ENCODE results near the gene SIK2.

The SIK2 gene

GRCh38 chr11:111589114-111589513 is 13.1 kb upstream of the SIK2 start:
- no peak for DNase-seq (ENCODE audit: low spot score)

GRCh38 chr11:111589886-111590499 is 12.3 kb upstream of the SIK2 start:
- in situ Hi-C loops (cut with MboI; ENCODE audit: low pct_unique_long_range_greater_than_20kb, low sequenced_read_pairs, unreplicated experiment) = loop anchor here (10.0 kb wide), 1 partner anchor 255 kb away; no protein-coding TSS in a partner anchor
- TF ChIP-seq CTCF (IDR thresholded peaks at IDR 0.05; ENCODE audit: extremely low read depth, insufficient read depth, missing control alignments) = no peak

More at GRCh38 chr11:111589114-111589513, 13.1 kb upstream of the SIK2 start:
- no peak for TF ChIP-seq CTCF (IDR thresholded peaks at IDR 0.05; ENCODE audit: extremely low read depth, insufficient read depth, missing control alignments)
- in situ Hi-C loops (cut with MboI; ENCODE audit: low pct_unique_long_range_greater_than_20kb, low sequenced_read_pairs, unreplicated experiment) = loop anchor here (10.0 kb wide), 1 partner anchor 256 kb away; no protein-coding TSS in a partner anchor

GRCh38 chr11:111591187-111591960 is 10.9 kb upstream of the SIK2 start:
- in situ Hi-C loops (cut with MboI; ENCODE audit: low pct_unique_long_range_greater_than_20kb, low sequenced_read_pairs, unreplicated experiment) = no loop called here
- no peak for DNase-seq (ENCODE audit: low spot score)
- TF ChIP-seq CTCF (IDR thresholded peaks at IDR 0.05; ENCODE audit: extremely low read depth, insufficient read depth, missing control alignments) = no peak

More at GRCh38 chr11:111589886-111590499, 12.3 kb upstream of the SIK2 start:
- DNase-seq (ENCODE audit: low spot score) = no peak

GRCh38 chr11:111592491-111592890 is 9.8 kb upstream of the SIK2 start:
- no peak for TF ChIP-seq CTCF (IDR thresholded peaks at IDR 0.05; ENCODE audit: extremely low read depth, insufficient read depth, missing control alignments)
- DNase-seq (ENCODE audit: low spot score) = no peak
- in situ Hi-C loops (cut with MboI; ENCODE audit: low pct_unique_long_range_greater_than_20kb, low sequenced_read_pairs, unreplicated experiment) = no loop called here

GRCh38 chr11:111596319-111596718 is 5.9 kb upstream of the SIK2 start:
- in situ Hi-C loops (cut with MboI; ENCODE audit: low pct_unique_long_range_greater_than_20kb, low sequenced_read_pairs, unreplicated experiment) = no loop called here
- no peak for DNase-seq (ENCODE audit: low spot score)
- no peak for TF ChIP-seq CTCF (IDR thresholded peaks at IDR 0.05; ENCODE audit: extremely low read depth, insufficient read depth, missing control alignments)

- in situ Hi-C loops (cut with MboI; ENCODE audit: low pct_unique_long_range_greater_than_20kb, low sequenced_read_pairs, unreplicated experiment) = no loop called here
- DNase-seq (ENCODE audit: low spot score) = no peak
- no peak for TF ChIP-seq CTCF (IDR thresholded peaks at IDR 0.05; ENCODE audit: extremely low read depth, insufficient read depth, missing control alignments)
Measured at GRCh38 chr11:111598148-111598547, 4.1 kb upstream of the SIK2 start.
